HUES64 (cell line): ENCODE results near the gene HIVEP1.

Source experiments
- H3K27ac ChIP-seq: 2 replicates; pipeline ENCODE4 v1.7.0; 2013; ENCODE audit warnings: low read depth, low read length, inconsistent platforms
- H3K27me3 ChIP-seq: 2 replicates; pipeline ENCODE4 v1.6.1; 2013; ENCODE audit warnings: mild to moderate bottlenecking, low read length; ENCODE audit not compliant: insufficient read depth
- H3K36me3 ChIP-seq: 2 replicates; pipeline ENCODE4 v1.6.1; 2013; ENCODE audit warnings: mild to moderate bottlenecking, low read length; ENCODE audit not compliant: insufficient read depth
- H3K4me1 ChIP-seq: 2 replicates; pipeline ENCODE4 v1.6.1; 2013; ENCODE audit warnings: mild to moderate bottlenecking, low read length, moderate library complexity; ENCODE audit not compliant: insufficient read depth
- H3K4me3 ChIP-seq: 2 replicates; pipeline ENCODE4 v1.5.1; 2013; ENCODE audit warnings: mild to moderate bottlenecking, low read length, moderate library complexity
- H3K9ac ChIP-seq: 2 replicates; pipeline ENCODE4 v1.6.1; 2013; ENCODE audit warnings: mild to moderate bottlenecking, low read depth, low read length
- H3K9me3 ChIP-seq: 2 replicates; pipeline ENCODE4 v1.6.1; 2013; ENCODE audit warnings: low read depth, low read length; ENCODE audit not compliant: insufficient read depth
- WGBS: fragments of 150-250, 120-280 bp; methylation state at CpG from one replicate; pipeline ENCODE4 v1.1.7; 2013; ENCODE audit warnings: missing lambda C conversion rate; 5-methylcytosine and 5-hydroxymethylcytosine counted together

Gene HIVEP1

DNA sequence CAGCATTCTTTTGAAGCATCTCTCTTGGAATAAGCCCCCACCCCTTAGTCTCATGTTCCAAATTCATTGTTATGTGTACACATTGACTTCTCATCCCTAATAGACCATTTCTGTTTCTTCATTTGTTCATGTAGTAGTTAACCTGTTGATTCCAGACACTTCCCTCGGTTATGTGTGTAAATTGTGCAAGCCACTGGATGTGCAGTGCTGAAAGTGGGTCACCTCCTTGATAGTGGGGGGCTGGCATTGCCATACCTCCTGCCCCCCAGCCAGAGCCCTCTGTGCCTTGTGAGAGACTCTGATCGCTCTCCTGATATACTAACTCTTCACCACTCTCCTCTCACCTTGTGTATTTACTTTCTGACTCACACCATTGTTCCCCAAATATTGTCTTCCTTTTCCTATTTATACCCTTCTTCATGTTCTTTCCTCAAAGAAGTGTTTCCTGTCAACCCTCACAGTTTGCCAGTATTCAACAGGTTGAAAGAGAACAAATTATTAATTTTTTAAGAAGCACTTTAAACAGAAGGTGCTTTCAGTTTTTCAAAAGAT, 59.0 kb downstream of the HIVEP1 start:
- no peak overlapping the region for H3K9ac ChIP-seq
- H3K4me1 ChIP-seq = peaks cover 8% of the 10 kb centered on the region; the same call in 1 of the 2 replicates
- no peaks in the 10 kb centered on the region for H3K9me3 ChIP-seq

DNA sequence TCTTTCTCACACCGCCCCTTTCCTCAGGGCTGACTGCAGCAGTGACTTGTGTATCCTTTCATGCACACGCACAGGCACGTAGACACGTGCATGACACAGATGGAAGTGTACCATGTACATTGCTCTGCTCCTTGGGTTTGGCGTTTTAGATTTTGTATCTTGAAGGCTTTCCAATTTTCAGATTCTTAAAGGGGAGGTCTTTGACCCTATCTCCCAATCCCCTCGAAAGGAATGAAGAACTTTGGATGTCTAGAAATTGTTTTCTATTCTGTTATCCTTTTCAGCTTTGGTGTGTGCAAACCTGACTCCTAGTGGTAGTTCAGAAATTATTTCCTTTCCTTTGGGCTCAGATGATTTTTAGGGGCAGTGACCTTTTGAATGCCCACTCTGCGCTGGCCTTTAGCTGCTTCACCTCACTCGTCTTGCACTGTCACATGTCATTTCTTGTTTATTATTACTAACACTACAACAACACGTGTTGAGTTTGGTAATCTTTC, 63.0 kb downstream of the HIVEP1 start:
- Histone ChIP-seq H3K27ac (no peak overlapping the region), H3K4me3 (no peak overlapping the region), H3K36me3 (0 out of 2 replicates have a peak, but pooled peaks cover 6% of the 10 kb centered on the region), H3K27me3 (no peaks in the 10 kb centered on the region), H3K9me3 (no peaks in the 10 kb centered on the region), H3K4me1 (peaks cover 8% of the 10 kb centered on the region; the same call in 1 of the 2 replicates), H3K9ac (no peak overlapping the region)
- 89% methylated on average over 8 of the region's 9 CpGs for WGBS

More for the DNA sequence above, 59.0 kb downstream of the HIVEP1 start:
- H3K27ac ChIP-seq = no peak overlapping the region
- H3K27me3 ChIP-seq = no peaks in the 10 kb centered on the region
- H3K4me3 ChIP-seq = no peak overlapping the region
- H3K36me3 ChIP-seq = no peaks in the 10 kb centered on the region
- 85% methylated on average over 2 of the region's 2 CpGs for WGBS

DNA sequence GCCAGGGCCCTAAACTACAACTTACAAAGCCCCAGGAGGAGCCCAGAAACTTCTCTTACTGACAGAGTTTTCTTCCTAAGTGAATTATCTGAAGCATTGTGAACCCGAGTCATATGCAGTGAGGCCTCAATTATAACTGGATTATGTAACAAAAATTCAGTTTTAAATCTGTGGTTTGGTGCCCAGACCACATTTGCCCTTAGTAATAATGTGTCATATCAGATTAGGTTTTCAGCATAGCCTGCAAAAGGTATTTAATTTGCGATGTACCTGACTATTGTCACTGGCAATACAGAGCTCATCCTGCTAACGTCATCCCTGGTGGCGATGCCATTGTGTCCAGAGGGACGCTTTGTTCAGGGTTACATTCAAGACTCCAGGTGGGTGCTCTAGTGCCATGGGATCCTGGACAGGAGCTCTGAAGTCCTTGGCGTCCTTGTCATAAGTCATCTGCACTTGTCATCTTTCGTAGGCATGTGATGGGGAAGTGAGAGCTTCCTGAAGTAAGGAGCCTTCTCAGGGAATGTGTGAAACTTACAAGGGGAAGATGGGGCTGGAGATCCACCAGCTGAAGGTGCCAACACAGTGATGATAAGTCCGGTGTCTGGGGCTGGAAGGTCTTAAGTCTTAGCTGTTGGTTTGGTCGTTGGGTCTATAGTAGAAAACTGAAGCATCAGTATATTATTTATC, 65.1 kb downstream of the HIVEP1 start:
- 95% methylated on average over 8 of the region's 9 CpGs for WGBS
- Histone ChIP-seq H3K27ac (no peak overlapping the region), H3K4me1 (peaks cover 12% of the 10 kb centered on the region), H3K27me3 (no peaks in the 10 kb centered on the region), H3K36me3 (0 out of 2 replicates have a peak, but pooled peaks cover 6% of the 10 kb centered on the region), H3K4me3 (no peak overlapping the region), H3K9ac (no peak overlapping the region), H3K9me3 (no peaks in the 10 kb centered on the region)

DNA sequence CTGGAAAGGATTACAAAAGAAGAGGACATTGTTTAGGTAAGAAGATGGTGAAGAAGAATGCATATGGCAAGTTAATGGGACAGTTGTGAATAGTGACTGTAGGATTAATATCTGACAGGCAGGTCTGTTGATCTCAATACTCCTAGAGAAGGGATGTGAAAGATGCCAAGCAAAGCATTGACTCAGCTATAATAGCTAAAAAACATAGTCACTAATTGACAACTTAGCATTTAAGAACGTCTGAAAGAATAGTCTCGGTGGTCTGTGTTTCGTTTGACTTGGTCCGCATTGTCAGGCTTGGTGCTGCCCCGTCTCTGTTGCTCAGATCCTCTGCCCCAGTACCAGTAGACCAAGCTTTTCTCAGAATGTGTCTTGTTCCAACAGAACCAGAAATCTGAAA, 65.9 kb downstream of the HIVEP1 start:
- Histone ChIP-seq H3K36me3 (0 out of 2 replicates have a peak, but pooled peaks cover 6% of the 10 kb centered on the region), H3K27me3 (no peaks in the 10 kb centered on the region), H3K9me3 (no peaks in the 10 kb centered on the region), H3K27ac (no peak overlapping the region), H3K9ac (no peak overlapping the region), H3K4me1 (peaks cover 10% of the 10 kb centered on the region), H3K4me3 (no peak overlapping the region)
- 96% methylated on average over 5 of the region's 5 CpGs for WGBS

DNA sequence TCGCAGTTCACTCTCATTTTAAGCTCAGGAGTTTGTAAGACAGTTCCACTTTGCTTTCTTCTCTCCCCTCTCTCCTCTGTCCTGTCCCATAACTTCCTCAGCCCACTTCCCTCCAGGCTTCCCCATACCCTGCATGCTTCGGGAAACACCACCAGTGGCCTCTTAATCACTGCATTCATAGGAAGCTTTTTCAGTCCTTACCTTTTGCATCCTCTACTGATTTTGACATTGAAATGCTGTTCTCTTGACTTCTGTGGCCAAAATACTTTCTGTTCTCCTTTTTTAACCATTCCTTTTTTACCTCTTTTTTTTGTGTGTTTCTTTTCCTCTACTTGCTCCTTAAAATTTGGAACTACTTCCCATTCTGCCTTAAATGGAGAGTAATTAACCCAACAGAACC, 69.7 kb downstream of the HIVEP1 start:
- Histone ChIP-seq H3K36me3 (0 out of 2 replicates have a peak, but pooled peaks cover 6% of the 10 kb centered on the region), H3K27me3 (no peaks in the 10 kb centered on the region), H3K4me1 (peaks cover 20% of the 10 kb centered on the region), H3K4me3 (no peak overlapping the region), H3K27ac (no peak overlapping the region), H3K9me3 (no peaks in the 10 kb centered on the region), H3K9ac (no peak overlapping the region)
- WGBS = 60% methylated on average over 2 of the region's 2 CpGs

- H3K9ac ChIP-seq = no peak overlapping the region
- no peaks in the 10 kb centered on the region for H3K9me3 ChIP-seq
- no peak overlapping the region for H3K4me3 ChIP-seq
- peaks cover 26% of the 10 kb centered on the region for H3K4me1 ChIP-seq
- 96% methylated on average over 3 of the region's 3 CpGs for WGBS
- 0 out of 2 replicates have a peak, but pooled peaks cover 6% of the 10 kb centered on the region for H3K36me3 ChIP-seq
- H3K27me3 ChIP-seq = no peaks in the 10 kb centered on the region
- H3K27ac ChIP-seq = no peak overlapping the region
These were observed 70.3 kb downstream of the HIVEP1 start for GRCh38 chr6:12082368-12082767.

GRCh38 chr6:12083302-12083701, 71.2 kb downstream of the HIVEP1 start:
- WGBS = 92% methylated on average over 2 of the region's 2 CpGs
- Histone ChIP-seq H3K27ac (no peak overlapping the region), H3K27me3 (no peaks in the 10 kb centered on the region), H3K4me1 (peaks cover 33% of the 10 kb centered on the region), H3K9ac (no peak overlapping the region), H3K4me3 (no peak overlapping the region), H3K36me3 (0 out of 2 replicates have a peak, but pooled peaks cover under 1% of the 10 kb centered on the region), H3K9me3 (no peaks in the 10 kb centered on the region)

GRCh38 chr6:12083763-12084162, 71.7 kb downstream of the HIVEP1 start:
- H3K36me3 ChIP-seq = no peaks in the 10 kb centered on the region

GRCh38 chr6:12084681-12085080, 72.6 kb downstream of the HIVEP1 start:
- H3K27me3 ChIP-seq = no peaks in the 10 kb centered on the region
- no peaks in the 10 kb centered on the region for H3K9me3 ChIP-seq
- H3K4me3 ChIP-seq = no peak overlapping the region
- H3K27ac ChIP-seq = no peak overlapping the region
- H3K36me3 ChIP-seq = peaks cover 7% of the 10 kb centered on the region; the same call in 1 of the 2 replicates
- WGBS = 77% methylated on average over 7 of the region's 7 CpGs
- no peak overlapping the region for H3K9ac ChIP-seq
- peaks cover 33% of the 10 kb centered on the region for H3K4me1 ChIP-seq

More at GRCh38 chr6:12083763-12084162, 71.7 kb downstream of the HIVEP1 start:
- Histone ChIP-seq H3K27ac (no peak overlapping the region), H3K27me3 (no peaks in the 10 kb centered on the region), H3K9me3 (no peaks in the 10 kb centered on the region), H3K9ac (no peak overlapping the region), H3K4me1 (peaks cover 33% of the 10 kb centered on the region), H3K4me3 (no peak overlapping the region)

DNA sequence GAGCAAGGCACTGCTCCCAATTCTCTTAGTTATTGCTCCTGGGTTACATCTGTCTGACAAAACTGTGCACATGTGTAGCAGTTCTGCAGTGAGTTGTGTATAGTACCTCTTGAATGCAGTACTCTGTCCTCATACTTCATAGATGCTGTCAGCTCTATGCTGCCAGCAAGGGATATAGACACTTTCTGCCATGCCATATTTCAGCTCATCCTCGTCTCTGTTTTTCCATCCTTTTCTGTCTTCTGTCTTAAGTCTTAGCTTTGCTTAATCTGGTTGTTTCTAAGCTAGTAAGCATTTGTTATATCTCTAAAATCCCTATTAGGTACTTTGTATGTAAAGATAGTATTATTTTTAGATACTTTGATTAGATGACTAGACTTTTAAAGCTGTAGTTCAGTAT, 76.4 kb downstream of the HIVEP1 start:
- peaks cover 22% of the 10 kb centered on the region for H3K4me1 ChIP-seq
- whole genome bisulfite sequencing = 92% methylated on average over 1 of the region's 1 CpG
- no peak overlapping the region for H3K27ac ChIP-seq
- no peak overlapping the region for H3K4me3 ChIP-seq
- H3K27me3 ChIP-seq = no peaks in the 10 kb centered on the region
- H3K36me3 ChIP-seq = peaks cover 25% of the 10 kb centered on the region; the same call in 1 of the 2 replicates
- H3K9me3 ChIP-seq = no peaks in the 10 kb centered on the region
- H3K9ac ChIP-seq = no peak overlapping the region

GRCh38 chr6:12090714-12091113, 78.6 kb downstream of the HIVEP1 start:
- Histone ChIP-seq H3K9me3 (no peaks in the 10 kb centered on the region), H3K27ac (no peak overlapping the region), H3K27me3 (no peaks in the 10 kb centered on the region), H3K4me1 (peaks cover 16% of the 10 kb centered on the region; the same call in 1 of the 2 replicates), H3K9ac (no peak overlapping the region), H3K4me3 (no peak overlapping the region), H3K36me3 (peaks cover 25% of the 10 kb centered on the region; the same call in 1 of the 2 replicates)
